ENCODE measurements around the gene RFX8. TPM values are rescaled to one million over a fixed set of nuclear protein-coding genes. Genes with fewer than 3 reads are reported as not detected.
"Not testable (repeated sequence)": the region's sequence is repeated elsewhere in the genome, so short reads cannot be mapped to it uniquely, and the experiment has no call there.

RFX8 gene
- total RNA-seq, 1 experiment from 2014 or later, result not detected

DNA sequence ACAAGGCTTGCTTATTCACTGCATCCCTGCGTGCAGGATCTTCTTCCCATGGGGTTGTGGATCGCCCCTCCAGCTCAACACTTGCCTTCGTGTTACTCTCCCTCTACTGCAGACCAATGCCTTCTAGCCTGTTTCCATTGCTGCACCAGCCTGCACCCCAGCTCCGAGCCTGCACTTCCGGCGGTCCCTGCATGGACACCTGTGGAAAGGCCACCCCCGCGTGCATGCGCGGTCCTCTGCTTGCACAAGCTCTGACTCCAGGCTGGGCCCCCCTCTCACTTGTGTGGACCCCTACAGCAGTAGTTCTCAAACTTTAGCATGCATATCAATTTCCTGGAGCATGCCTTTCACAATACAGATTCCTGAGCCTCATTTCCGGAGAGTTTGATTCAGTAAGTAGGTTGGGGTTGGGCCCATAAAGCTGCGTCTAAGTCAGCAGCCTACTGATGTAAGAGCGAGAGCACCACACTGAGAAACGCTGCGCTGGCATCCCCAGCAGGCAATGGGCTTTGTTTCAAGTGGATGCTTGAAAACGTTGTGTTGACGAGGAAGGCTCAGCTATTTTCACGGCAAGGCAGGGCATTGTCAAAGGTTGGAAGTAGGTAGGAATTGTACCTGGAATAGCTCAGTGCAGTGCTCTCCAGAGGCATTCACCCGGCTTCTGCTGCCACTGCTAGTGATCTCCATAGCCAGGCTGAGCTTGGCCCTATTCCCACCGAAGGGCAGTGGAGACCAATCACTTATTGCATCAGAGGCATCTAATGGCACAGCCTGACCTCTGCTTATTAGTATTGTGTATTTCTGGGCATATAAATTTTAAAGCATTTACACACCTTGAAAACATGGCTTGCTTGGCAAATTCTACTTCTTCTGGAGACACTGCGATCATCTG lies 120.2 kb downstream of the RFX8 start:
- DNase-seq (ENCODE audit: low spot score), result no peak
- Histone ChIP-seq H3K9me3 (ENCODE audit: low read depth, low read length, poor library complexity, severe bottlenecking) (no peaks in the 10 kb centered on the region), H3K4me3 (ENCODE audit: low read depth, low read length, poor library complexity, severe bottlenecking) (no peak overlapping the region), H3K27ac (ENCODE audit: low read depth, low read length, poor library complexity, severe bottlenecking) (no peak overlapping the region), H3K4me1 (ENCODE audit: insufficient read depth, low read length, poor library complexity, severe bottlenecking) (no peaks in the 10 kb centered on the region), H3K36me3 (ENCODE audit: insufficient read depth, low read length, poor library complexity, severe bottlenecking) (no peaks in the 10 kb centered on the region), H3K27me3 (replicated peaks; ENCODE audit: insufficient read depth, low read depth, low read length, poor library complexity) (no peaks in the 10 kb centered on the region)
- intact Hi-C loops (cut with micrococcal nuclease; ENCODE audit: unreplicated experiment), result no loop called here
- TF ChIP-seq EZH2 (IDR thresholded peaks at IDR 0.05; ENCODE audit: borderline replicate concordance, low read depth, low read length, poor library complexity, severe bottlenecking), result no peak
- TF ChIP-seq, protein P1, sequence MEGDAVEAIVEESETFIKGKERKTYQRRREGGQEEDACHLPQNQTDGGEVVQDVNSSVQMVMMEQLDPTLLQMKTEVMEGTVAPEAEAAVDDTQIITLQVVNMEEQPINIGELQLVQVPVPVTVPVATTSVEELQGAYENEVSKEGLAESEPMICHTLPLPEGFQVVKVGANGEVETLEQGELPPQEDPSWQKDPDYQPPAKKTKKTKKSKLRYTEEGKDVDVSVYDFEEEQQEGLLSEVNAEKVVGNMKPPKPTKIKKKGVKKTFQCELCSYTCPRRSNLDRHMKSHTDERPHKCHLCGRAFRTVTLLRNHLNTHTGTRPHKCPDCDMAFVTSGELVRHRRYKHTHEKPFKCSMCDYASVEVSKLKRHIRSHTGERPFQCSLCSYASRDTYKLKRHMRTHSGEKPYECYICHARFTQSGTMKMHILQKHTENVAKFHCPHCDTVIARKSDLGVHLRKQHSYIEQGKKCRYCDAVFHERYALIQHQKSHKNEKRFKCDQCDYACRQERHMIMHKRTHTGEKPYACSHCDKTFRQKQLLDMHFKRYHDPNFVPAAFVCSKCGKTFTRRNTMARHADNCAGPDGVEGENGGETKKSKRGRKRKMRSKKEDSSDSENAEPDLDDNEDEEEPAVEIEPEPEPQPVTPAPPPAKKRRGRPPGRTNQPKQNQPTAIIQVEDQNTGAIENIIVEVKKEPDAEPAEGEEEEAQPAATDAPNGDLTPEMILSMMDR (conservative IDR thresholded peaks at IDR 0.05; ENCODE audit: low read depth, low read length), result no peak
- ChIA-PET POLR2A (ENCODE audit: low non-redundant PET) (no interaction called here), CTCF (interaction anchor here (0.9 kb wide), 1 partner anchor 12 kb away, joined by 3 read pairs; no protein-coding TSS in a partner anchor)
- BruUV-seq (replicated peaks), result no TSS peak

DNA sequence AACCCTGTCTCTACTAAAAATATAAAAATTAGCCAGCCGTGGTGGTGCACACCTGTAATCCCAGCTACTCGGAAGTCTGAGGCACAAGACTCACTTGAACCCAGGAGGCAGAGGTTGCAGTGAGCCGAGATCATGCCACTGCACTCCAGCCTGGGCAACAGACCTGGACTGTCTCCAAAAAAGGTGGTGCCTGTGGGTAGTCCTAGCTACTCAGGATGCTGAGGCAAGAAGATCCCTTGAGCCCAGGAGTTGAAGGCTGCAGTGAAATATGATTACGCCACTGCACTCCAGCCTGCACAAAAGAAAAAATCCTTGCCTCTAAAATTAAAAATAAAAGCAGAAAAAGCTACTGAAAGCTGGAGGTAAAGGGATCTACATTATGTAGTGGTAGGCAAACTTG lies 122.3 kb downstream of the RFX8 start:
- H3K4me3 ChIP-seq (ENCODE audit: low read depth, low read length, poor library complexity, severe bottlenecking); intact Hi-C loops (cut with micrococcal nuclease; ENCODE audit: unreplicated experiment); DNase-seq (ENCODE audit: low spot score); POLR2A ChIA-PET (ENCODE audit: low non-redundant PET); H3K27me3 ChIP-seq (replicated peaks; ENCODE audit: insufficient read depth, low read depth, low read length, poor library complexity); BruUV-seq (replicated peaks); H3K27ac ChIP-seq (ENCODE audit: low read depth, low read length, poor library complexity, severe bottlenecking); H3K36me3 ChIP-seq (ENCODE audit: insufficient read depth, low read length, poor library complexity, severe bottlenecking); H3K9me3 ChIP-seq (ENCODE audit: low read depth, low read length, poor library complexity, severe bottlenecking); H3K4me1 ChIP-seq (ENCODE audit: insufficient read depth, low read length, poor library complexity, severe bottlenecking): not testable (repeated sequence)
- CTCF ChIA-PET, result interaction anchor here (1.1 kb wide), 1 partner anchor 10 kb away, joined by 3 read pairs; no protein-coding TSS in a partner anchor

DNA sequence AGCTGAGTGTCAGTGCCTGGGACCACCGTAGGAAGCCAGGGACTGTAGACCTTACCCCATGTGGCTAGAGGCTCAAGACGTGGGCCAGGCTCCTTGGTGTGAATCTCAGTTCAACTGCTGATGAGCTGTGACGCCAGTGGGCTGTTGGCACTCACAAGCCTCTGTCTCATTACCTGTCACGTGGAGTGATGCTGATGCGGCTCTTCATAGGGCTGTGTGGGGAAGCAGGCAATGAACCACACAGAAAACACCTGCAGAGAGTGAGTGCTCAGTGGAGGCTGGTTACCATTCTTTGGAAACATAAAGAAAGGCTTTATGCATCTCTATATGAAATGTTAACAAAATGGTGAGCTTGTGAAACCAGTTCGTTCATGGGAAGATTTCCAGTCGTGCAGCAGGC lies 123.7 kb downstream of the RFX8 start:
- Histone ChIP-seq H3K4me1 (ENCODE audit: insufficient read depth, low read length, poor library complexity, severe bottlenecking) (no peaks in the 10 kb centered on the region), H3K9me3 (ENCODE audit: low read depth, low read length, poor library complexity, severe bottlenecking) (no peaks in the 10 kb centered on the region), H3K27ac (ENCODE audit: low read depth, low read length, poor library complexity, severe bottlenecking) (no peak overlapping the region), H3K27me3 (replicated peaks; ENCODE audit: insufficient read depth, low read depth, low read length, poor library complexity) (no peaks in the 10 kb centered on the region), H3K36me3 (ENCODE audit: insufficient read depth, low read length, poor library complexity, severe bottlenecking) (no peaks in the 10 kb centered on the region), H3K4me3 (ENCODE audit: low read depth, low read length, poor library complexity, severe bottlenecking) (no peak overlapping the region)
- intact Hi-C loops (cut with micrococcal nuclease; ENCODE audit: unreplicated experiment), result no loop called here
- no peak for DNase-seq (ENCODE audit: low spot score)
- no peak for TF ChIP-seq EZH2 (IDR thresholded peaks at IDR 0.05; ENCODE audit: borderline replicate concordance, low read depth, low read length, poor library complexity, severe bottlenecking)
- TF ChIP-seq, protein P1 (conservative IDR thresholded peaks at IDR 0.05; ENCODE audit: low read depth, low read length), result no peak
- BruUV-seq (replicated peaks), result no TSS peak
- ChIA-PET CTCF (no interaction called here), POLR2A (ENCODE audit: low non-redundant PET) (no interaction called here)

All from A673 (cell line).